ENCODE results near the gene ATAD2B. TPM values are rescaled to one million over a fixed set of nuclear protein-coding genes. Genes with fewer than 3 reads are reported as not detected.
A peak's percentile ranks its signal among the peaks of the same experiment; 100 is the strongest.

Gene ATAD2B
- total and polyA plus RNA-seq, 11 donors = 2.8 to 13.3 (median 8.1) TPM

DNA sequence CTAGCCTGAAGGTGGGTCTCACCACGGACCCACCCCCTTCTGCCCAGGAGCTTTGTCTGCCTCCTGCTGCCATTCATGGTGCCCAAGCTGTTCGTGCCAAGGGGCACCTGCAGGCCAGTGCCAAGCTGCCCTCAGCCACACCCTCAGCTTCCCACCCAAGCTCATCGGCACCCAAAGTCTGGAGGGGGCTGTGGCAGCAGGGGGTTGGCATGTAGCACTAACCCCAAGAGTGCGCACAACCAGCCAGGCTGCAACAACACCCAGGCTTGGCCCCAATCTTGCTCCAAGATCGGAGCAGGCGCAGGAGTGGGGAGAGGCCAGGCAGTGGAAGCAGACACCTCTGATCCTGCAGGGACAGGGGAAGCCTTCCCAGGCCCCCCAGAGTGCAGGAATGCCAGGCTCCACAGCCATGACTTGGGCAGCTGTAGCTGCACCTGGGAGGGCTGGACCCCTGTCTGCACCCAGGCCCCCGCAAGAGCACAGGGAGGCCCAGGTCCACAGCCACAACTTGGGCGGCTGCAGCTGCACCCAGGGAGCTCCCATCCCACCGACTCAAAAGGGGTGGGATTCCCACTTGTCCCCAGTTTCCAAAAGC is 89.9 kb downstream of the ATAD2B start:
- WGBS, 4 donors = 93 to 98% (median 95%) methylated on average over 4 to 9 of the region's 9 CpGs
- H3K27ac ChIP-seq = no peak overlapping the region
- no peaks in the 10 kb centered on the region for H3K9me3 ChIP-seq
- H3K36me3 ChIP-seq = peaks cover 0 to 24% (median 15%) of the 10 kb centered on the region in 9 donors
- peak in 1 of 4 donors; percentile 24 for ATAC-seq
- no peak for TF ChIP-seq POLR2A (IDR thresholded peaks at IDR 0.05)
- TF ChIP-seq, protein P1, sequence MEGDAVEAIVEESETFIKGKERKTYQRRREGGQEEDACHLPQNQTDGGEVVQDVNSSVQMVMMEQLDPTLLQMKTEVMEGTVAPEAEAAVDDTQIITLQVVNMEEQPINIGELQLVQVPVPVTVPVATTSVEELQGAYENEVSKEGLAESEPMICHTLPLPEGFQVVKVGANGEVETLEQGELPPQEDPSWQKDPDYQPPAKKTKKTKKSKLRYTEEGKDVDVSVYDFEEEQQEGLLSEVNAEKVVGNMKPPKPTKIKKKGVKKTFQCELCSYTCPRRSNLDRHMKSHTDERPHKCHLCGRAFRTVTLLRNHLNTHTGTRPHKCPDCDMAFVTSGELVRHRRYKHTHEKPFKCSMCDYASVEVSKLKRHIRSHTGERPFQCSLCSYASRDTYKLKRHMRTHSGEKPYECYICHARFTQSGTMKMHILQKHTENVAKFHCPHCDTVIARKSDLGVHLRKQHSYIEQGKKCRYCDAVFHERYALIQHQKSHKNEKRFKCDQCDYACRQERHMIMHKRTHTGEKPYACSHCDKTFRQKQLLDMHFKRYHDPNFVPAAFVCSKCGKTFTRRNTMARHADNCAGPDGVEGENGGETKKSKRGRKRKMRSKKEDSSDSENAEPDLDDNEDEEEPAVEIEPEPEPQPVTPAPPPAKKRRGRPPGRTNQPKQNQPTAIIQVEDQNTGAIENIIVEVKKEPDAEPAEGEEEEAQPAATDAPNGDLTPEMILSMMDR (IDR thresholded peaks at IDR 0.05) = no peak
- no peaks in the 10 kb centered on the region for H3K27me3 ChIP-seq
- intact Hi-C loops (cut with DNase I) = loop anchor here in 1 of 10 donors (10.0 kb wide), 1 partner anchor 248 kb away; the partner anchor contains the start of gene TP53I3
- H3K4me3 ChIP-seq = no peak overlapping the region
- no peak for DNase-seq
- H3K4me1 ChIP-seq = no peaks in the 10 kb centered on the region

DNA sequence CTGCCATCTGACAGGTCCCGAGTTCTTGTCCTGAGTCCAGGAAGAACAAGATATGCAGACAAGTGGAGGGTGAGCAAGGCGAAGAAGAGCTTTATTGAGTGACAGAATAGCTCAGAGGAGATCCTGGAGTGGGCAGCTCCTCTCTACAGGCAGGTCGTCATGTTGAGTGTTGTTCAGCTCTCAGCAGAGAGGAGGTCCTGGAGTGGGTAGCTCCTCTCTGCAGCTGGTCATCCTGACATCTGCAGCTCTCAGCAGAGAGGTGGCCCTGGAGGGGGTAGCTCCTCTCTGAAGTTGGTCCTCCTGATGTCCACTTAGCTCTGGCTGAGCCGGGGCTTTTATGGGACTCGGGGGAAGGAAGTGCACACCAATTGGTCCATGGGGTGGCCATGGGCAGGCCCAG is 90.4 kb downstream of the ATAD2B start:
- no peak for DNase-seq
- H3K4me3 ChIP-seq = no peak overlapping the region
- ATAC-seq = peak in 1 of 4 donors; percentile 16
- no peaks in the 10 kb centered on the region for H3K27me3 ChIP-seq
- H3K9me3 ChIP-seq = no peaks in the 10 kb centered on the region
- TF ChIP-seq, protein P1 (IDR thresholded peaks at IDR 0.05) = no peak
- TF ChIP-seq POLR2A (IDR thresholded peaks at IDR 0.05) = no peak
- intact Hi-C loops (cut with DNase I) = loop anchor here in 1 of 10 donors (10.0 kb wide), 1 partner anchor 248 kb away; the partner anchor contains the start of gene TP53I3
- no peaks in the 10 kb centered on the region for H3K4me1 ChIP-seq
- H3K27ac ChIP-seq = no peak overlapping the region
- WGBS, 4 donors = 68 to 94% (median 85%) methylated on average over 3 to 5 of the region's 5 CpGs
- H3K36me3 ChIP-seq = peaks cover 0 to 24% (median 15%) of the 10 kb centered on the region in 9 donors

DNA sequence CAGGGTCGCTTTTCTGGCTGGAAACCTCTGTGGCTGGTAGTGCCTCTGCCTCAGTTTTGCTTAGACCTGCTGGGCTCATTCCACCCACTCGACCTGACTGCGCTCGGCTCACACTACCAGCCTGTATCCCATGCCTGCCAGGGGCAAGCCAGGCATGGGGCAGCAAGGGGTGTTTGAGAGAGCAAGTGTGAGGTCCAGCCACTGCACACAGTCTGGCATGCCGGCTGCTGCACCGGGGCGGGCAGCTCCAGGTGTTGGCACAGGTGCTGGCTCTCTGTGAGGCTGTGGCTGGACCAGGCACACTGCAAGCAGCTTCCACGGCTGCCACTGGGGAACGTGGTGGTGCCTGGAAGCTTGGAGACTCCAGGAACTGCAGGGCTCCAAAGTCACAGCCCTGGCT is 90.9 kb downstream of the ATAD2B start:
- H3K4me3 ChIP-seq = no peak overlapping the region
- 96 to 98% (median 96%) methylated on average over 8 to 9 of the region's 9 CpGs for WGBS, 4 donors
- H3K36me3 ChIP-seq = peaks cover 0 to 24% (median 15%) of the 10 kb centered on the region in 9 donors
- ATAC-seq (peak in 1 of 4 donors; percentile 39), DNase-seq (no peak)
- TF ChIP-seq POLR2A (IDR thresholded peaks at IDR 0.05) = no peak
- TF ChIP-seq, protein P1 (IDR thresholded peaks at IDR 0.05) = no peak
- no peaks in the 10 kb centered on the region for H3K27me3 ChIP-seq
- H3K27ac ChIP-seq = no peak overlapping the region
- no peaks in the 10 kb centered on the region for H3K4me1 ChIP-seq
- no peaks in the 10 kb centered on the region for H3K9me3 ChIP-seq
- intact Hi-C loops (cut with DNase I) = loop anchor here in 1 of 10 donors (10.0 kb wide), 1 partner anchor 249 kb away; the partner anchor contains the start of gene TP53I3

DNA sequence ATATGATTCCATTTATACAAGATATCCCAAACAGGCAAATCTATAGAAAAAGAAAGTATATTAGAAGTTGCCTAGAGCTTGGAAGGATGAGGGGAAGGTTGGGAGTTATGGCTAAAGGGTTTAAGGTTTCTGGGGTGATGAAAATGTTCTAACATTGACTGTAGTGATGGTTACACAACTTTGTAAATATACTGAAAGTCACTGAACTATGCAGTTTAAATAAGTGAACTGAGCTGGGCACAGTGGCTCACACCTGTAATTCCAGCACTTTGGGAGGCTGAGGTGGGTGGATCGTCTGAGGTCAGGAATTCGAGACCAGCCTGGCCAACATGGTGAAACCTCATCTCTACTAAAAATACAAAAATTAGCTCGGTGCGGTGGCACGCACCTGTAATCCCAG is 91.5 kb downstream of the ATAD2B start:
- intact Hi-C loops (cut with DNase I) = loop anchor here in 1 of 10 donors (10.0 kb wide), 1 partner anchor 249 kb away; the partner anchor contains the start of gene TP53I3
- Histone ChIP-seq H3K4me3 (no peak overlapping the region), H3K27ac (no peak overlapping the region), H3K27me3 (no peaks in the 10 kb centered on the region), H3K36me3 (peaks cover 0 to 24% (median 15%) of the 10 kb centered on the region in 9 donors), H3K9me3 (no peaks in the 10 kb centered on the region), H3K4me1 (no peaks in the 10 kb centered on the region)
- DNase-seq (no peak), ATAC-seq (no peak)
- WGBS, 4 donors = 96% methylated on average over 5 of the region's 5 CpGs
- TF ChIP-seq, protein P1 (IDR thresholded peaks at IDR 0.05) = no peak

Measured in heart left ventricle (tissue), 16 donors.